HUDEP-2 (cell line): Measurements from ENCODE around the gene PHLPP1.

Source experiments
- DNase-seq, 76 experiments: peaks; one replicate each; lab custom pipeline; 2025; ENCODE audit not compliant: unreplicated experiment in 76 of 76; lab: John Stamatoyannopoulos, UW

Gene PHLPP1

GRCh38 chr18:62997076-62997475, 281.7 kb downstream of the PHLPP1 start:
- no peak for DNase-seq

GRCh38 chr18:62998443-62998842, 283.1 kb downstream of the PHLPP1 start:
- DNase-seq, result no peak

GRCh38 chr18:62999392-62999791, 284.1 kb downstream of the PHLPP1 start:
- DNase-seq, result no peak

- no peak for DNase-seq
Observed at GRCh38 chr18:62999921-63000320, 284.6 kb downstream of the PHLPP1 start.

GRCh38 chr18:63000839-63001238, 285.5 kb downstream of the PHLPP1 start:
- DNase-seq, result no peak

GRCh38 chr18:63001861-63002260, 286.5 kb downstream of the PHLPP1 start:
- no peak for DNase-seq

- no peak for DNase-seq
Observed at GRCh38 chr18:63002305-63002704, 287.0 kb downstream of the PHLPP1 start.

GRCh38 chr18:63002803-63003445, 287.6 kb downstream of the PHLPP1 start:
- no peak for DNase-seq

GRCh38 chr18:63003899-63004298, 288.6 kb downstream of the PHLPP1 start:
- DNase-seq, result no peak

- DNase-seq, result no peak
Observed at GRCh38 chr18:63004466-63005089, 289.2 kb downstream of the PHLPP1 start.

GRCh38 chr18:63005306-63005705, 290.0 kb downstream of the PHLPP1 start:
- no peak for DNase-seq

GRCh38 chr18:63007231-63007630, 291.9 kb downstream of the PHLPP1 start:
- DNase-seq, result no peak

GRCh38 chr18:63016270-63016669, 300.9 kb downstream of the PHLPP1 start:
- peak in 34 of 76 experiments; percentile 1 to 64 (median 18) for DNase-seq

GRCh38 chr18:63017076-63017475, 301.7 kb downstream of the PHLPP1 start:
- no peak for DNase-seq

- no peak for DNase-seq
Observed at GRCh38 chr18:63017977-63018376, 302.6 kb downstream of the PHLPP1 start.

GRCh38 chr18:63022429-63023022, 307.2 kb downstream of the PHLPP1 start:
- peak in 1 of 76 experiments; percentile 7 for DNase-seq

GRCh38 chr18:63025251-63026090, 310.1 kb downstream of the PHLPP1 start:
- DNase-seq, result peak in 37 of 76 experiments; percentile 1 to 66 (median 22)

GRCh38 chr18:63028380-63028779, 313.0 kb downstream of the PHLPP1 start:
- no peak for DNase-seq
